GM18498 (cell line): Measurements from ENCODE around the gene PDE4B.
A peak's percentile ranks its signal among the peaks of the same experiment; 100 is the strongest.

Experiments used
- ATAC-seq: cut with Tn5 transposase; IDR thresholded peaks from one replicate; pipeline ENCODE4 v1.9.1; 2021; ENCODE audit warnings: mild to moderate bottlenecking, moderate library complexity; ENCODE audit not compliant: unreplicated experiment

The PDE4B gene

GRCh38 chr1:66350001-66350547 is 557.4 kb downstream of the PDE4B start:
- peak; percentile 65 for ATAC-seq

GRCh38 chr1:66351478-66351877 is 558.8 kb downstream of the PDE4B start:
- peak; percentile 39 for ATAC-seq

- peak; percentile 44 for ATAC-seq
Observed at GRCh38 chr1:66351913-66352312, 559.2 kb downstream of the PDE4B start.

DNA sequence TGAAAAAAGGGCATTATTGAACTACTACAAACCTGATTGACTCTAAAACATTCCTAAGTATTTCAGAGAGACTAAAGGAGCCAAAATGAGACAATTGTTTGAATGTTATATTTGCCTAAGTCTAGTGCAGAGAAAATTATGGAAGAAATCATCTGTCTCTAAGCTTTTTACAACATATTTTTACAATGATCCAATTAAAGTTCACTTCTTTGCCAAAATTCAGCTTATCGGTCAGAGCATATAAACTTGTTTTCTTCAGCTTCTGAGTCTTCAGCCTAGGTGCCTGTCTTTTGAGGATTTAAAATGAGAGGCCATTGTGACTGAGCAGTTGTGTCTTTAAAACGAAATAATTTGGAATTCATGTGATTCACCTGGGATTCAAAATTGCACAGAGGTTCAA is 560.1 kb downstream of the PDE4B start:
- no peak for ATAC-seq

DNA sequence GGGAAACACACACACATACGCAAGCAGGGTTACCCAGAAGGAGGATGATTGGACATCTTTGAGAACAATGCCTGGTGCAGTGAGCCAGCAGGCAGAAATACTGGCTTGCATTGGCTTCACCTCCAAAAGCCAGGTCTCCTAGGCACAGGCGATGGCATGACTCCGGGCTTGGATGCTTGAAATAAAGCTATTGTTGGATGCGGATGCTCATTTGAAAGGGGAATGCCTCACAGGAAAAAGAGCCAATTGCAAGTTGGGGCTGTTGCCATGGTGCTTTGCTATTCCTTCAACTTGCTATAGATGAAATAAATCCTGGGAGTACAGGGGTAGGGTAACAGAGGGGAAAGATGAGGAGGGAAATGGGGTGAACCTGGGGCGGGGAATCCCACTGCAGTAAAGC is 560.6 kb downstream of the PDE4B start:
- no peak for ATAC-seq

DNA sequence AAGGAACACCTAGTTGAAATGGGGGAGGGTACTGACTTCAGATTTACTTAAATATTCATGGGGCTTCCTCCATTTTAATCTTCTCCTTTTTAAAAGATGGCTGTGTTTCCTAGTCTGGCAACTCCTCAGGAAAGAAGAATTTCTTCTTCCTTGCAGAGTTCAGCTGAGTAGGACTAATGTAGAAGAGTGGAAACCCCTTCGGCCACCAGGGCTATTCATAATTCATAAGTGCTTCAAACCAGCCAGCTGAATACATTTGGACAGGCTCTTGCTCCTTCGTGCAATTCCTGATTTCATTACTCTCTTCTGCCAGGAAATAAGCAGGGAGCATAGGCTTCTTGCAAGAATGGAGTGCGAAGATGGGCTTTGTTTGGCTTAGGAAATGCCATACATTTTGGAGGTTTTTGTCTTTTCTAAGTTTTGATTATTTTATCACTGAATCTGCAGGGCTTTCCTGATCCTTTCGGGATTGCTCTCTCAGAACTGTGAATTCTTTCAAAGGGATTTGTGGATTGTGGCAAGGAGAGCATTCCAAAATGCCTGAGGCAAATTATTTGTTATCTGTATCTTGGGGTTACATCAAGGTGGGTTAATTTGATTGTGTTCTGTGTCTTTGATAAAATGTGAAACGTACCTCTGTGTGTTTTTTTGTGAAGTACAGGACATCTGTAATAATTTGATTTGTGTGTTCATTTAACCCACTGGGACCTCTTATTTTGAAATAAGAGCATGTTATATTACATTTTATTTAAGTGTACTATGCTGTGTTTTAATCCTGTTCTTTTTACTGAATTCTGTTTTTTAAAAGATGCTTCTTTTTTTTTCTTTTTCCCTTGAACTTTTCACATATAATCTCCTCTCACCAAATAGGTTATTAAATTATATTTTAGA is 561.9 kb downstream of the PDE4B start:
- no peak for ATAC-seq

DNA sequence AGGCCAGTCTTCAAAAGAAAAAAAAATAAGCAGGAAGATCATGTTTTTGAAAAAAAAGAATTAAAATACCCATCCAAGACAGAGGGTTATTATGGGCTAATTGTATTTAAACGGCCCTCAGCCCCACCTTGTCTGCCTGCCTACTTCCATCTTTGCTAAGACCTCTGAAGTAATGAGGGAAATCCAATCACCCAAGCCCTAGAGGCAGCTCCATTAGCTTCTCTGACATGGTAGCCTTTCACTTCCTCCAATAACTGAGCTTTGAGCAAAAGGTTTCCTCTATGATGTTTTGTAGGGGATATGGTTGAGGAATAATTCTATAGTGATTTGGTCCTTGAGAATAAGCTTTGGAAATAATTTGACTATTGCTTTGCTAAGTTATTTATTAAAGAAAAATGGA is 563.1 kb downstream of the PDE4B start:
- ATAC-seq = no peak

- ATAC-seq = no peak
Observed at GRCh38 chr1:66356605-66357004, 563.9 kb downstream of the PDE4B start.

DNA sequence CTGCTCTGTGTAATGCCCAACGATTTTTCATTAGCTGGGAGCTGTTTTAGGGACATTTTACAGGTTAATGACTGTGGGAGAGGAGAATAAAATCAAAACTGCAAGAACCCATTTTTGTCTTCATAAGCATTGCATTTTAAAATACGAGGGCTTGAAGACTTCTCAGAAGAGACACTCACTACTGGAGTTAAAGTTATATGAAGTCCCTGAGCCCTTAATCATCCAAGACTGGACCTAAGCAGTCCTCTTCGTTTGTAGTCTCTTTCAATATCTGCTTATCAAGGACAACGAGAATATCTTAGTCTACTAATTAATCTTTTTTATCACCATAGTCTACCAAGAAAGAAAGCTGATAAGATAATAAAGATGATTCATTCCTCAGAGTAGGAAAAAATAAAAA is 564.3 kb downstream of the PDE4B start:
- ATAC-seq = no peak

- ATAC-seq = no peak
Observed at GRCh38 chr1:66357478-66358197, 564.9 kb downstream of the PDE4B start.

DNA sequence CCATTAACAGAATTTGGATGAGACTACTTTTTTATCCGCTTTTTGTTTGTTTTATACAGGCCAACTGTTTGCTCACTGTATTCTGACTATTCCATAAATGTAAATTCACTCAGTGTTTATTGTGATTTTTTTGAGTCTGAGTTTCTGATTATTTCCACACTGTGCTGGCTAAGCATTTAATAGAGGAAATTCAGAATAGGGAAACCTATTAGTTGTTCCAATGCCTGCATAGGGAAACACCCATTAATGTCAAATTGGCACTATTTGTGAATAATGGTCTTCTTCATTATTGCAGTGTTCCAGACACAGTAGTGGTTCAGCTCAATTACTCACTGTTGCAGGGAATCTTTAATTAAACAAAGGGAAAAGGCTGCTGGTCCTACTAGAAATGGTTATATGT is 566.6 kb downstream of the PDE4B start:
- ATAC-seq = no peak

GRCh38 chr1:66359815-66360214 is 567.1 kb downstream of the PDE4B start:
- ATAC-seq = no peak

- peak; percentile 44 for ATAC-seq
Observed at GRCh38 chr1:66360285-66360724, 567.6 kb downstream of the PDE4B start.

- ATAC-seq = peak; percentile 77
Observed at GRCh38 chr1:66364578-66365391, 572.1 kb downstream of the PDE4B start.

DNA sequence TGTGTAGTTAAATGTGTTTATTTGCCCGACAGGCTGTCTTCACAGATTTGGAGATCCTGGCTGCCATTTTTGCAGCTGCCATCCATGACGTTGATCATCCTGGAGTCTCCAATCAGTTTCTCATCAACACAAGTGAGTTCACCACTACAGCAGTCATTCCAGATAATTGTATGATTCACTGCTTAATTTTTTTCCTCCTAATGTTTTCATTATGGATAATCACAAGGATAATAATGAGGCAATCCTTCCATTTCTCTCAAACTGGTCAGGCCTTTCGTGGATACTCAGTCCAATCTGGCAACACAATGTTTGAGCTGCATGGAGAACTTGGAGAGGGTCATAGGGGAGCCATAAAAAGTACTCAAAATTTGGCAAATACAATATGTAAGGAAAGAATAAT is 572.9 kb downstream of the PDE4B start:
- ATAC-seq = no peak

DNA sequence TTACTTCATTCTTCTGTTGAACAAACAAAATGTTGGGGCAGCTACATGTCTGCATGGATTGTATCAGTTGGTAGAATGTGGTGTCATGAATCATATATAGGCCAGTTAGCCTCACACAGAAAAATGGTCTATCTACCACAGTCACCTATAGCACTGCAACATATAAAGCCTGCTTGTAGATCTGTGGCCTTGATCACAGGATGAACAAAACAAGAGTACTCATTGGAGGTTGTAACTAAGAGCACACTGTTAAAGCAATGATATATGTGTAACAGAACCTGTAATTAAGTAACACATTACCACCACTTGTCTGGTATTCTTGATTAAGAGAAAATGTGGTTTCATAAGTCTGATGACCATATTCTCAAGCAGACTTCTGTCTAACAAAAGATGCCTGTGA is 573.9 kb downstream of the PDE4B start:
- ATAC-seq = no peak

- ATAC-seq = no peak
Observed at GRCh38 chr1:66367369-66367768, 574.7 kb downstream of the PDE4B start.

GRCh38 chr1:66368261-66368660 is 575.6 kb downstream of the PDE4B start:
- no peak for ATAC-seq

- ATAC-seq = no peak
Observed at GRCh38 chr1:66370462-66370971, 577.8 kb downstream of the PDE4B start.

DNA sequence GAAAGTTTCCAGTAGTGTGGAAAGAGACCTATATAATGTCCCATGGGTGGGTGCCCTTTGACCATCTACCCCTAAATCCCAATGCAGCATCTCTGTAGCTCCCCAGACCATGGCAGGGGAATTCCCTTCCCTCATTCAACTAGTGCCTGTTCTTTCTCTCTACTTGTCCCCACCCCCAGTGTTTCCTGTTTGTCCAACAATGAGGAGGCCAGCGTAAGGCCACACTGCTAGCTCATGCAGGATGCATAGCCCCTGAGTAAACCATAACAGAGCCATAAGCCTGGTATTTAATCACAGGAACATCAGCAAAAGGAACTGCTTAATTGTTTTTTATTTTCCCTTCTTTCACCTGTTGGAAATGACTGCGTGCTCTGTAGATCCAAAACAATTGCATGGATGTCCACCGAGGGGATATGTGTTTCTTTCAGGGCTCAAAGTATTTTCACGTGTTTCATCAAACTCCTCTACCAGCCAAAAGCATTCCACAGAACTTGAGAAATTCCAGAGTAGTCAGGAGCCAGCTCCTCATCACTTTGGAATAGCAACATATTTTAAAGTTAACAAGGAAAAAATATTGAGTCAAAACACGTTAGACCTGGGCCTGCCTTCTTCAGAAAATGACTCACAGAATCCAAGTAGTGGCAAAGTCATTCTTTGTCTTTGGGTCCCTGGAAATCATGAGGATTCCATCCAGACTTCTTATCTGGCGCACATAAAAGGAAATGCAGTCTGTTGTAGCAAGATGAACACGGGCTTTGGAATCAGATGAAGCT is 578.7 kb downstream of the PDE4B start:
- no peak for ATAC-seq
